Chondrocyte (in vitro differentiated cells): ENCODE measurements around the gene PYY. TPM values are rescaled to one million over a fixed set of nuclear protein-coding genes. Genes with fewer than 3 reads are reported as not detected.

Experiments used
- DNase-seq: peaks from one replicate; pipeline ENCODE4 v3.0.0; 2021; ENCODE audit warnings: mixed read lengths, low spot score
- H3K27ac Mint-ChIP-seq: one replicate; pipeline ENCODE4 v1.8.0; 2021; ENCODE audit warnings: mild to moderate bottlenecking, moderate library complexity, mixed read lengths; ENCODE audit not compliant: unreplicated experiment
- H3K27me3 Mint-ChIP-seq: 2 replicates; pipeline ENCODE4 v1.8.0; 2021; ENCODE audit warnings: low read depth, mixed read lengths
- H3K36me3 Mint-ChIP-seq: 2 replicates; pipeline ENCODE4 v1.8.0; 2021; ENCODE audit warnings: low read depth, mixed read lengths
- H3K4me1 Mint-ChIP-seq: 2 replicates; pipeline ENCODE4 v1.8.0; 2021; ENCODE audit warnings: low read depth, mild to moderate bottlenecking, mixed read lengths
- H3K4me3 Mint-ChIP-seq: one replicate; pipeline ENCODE4 v1.8.0; 2021; ENCODE audit warnings: mild to moderate bottlenecking, moderate library complexity, mixed read lengths; ENCODE audit not compliant: unreplicated experiment
- H3K9me3 Mint-ChIP-seq: 2 replicates; pipeline ENCODE4 v1.8.0; 2021; ENCODE audit warnings: low read depth, mixed read lengths
- CTCF ChIP-seq: fragments of 200-600 bp; sonication (generic); IDR thresholded peaks from 2 replicates; pipeline ENCODE4 v1.5.0; 2021; ENCODE audit warnings: antibody characterized with exemption, mild to moderate bottlenecking, moderate library complexity
- total RNA-seq: library from RNA; stranded (reverse); gene quantifications from 3 replicates; pipeline ENCODE4 v1.2.1, GENCODE V29; 2021

The PYY gene
- total RNA-seq, 1 donor from 2014 or later, result not detected

- Mint-ChIP-seq H3K4me1 (no peaks in the 10 kb centered on the region), H3K9me3 (no peaks in the 10 kb centered on the region), H3K4me3 (no peak overlapping the region)
Measured at GRCh38 chr17:43958748-43959352, 5.1 kb upstream of the PYY start.

GRCh38 chr17:43956222-43956621, 2.5 kb upstream of the PYY start:
- peaks cover 32% of the 10 kb centered on the region for H3K27me3 Mint-ChIP-seq
- H3K9me3 Mint-ChIP-seq, result no peaks in the 10 kb centered on the region
- peaks cover 8% of the 10 kb centered on the region for H3K4me1 Mint-ChIP-seq
- H3K4me3 Mint-ChIP-seq, result no peak overlapping the region
- TF ChIP-seq CTCF, result no peak
- H3K36me3 Mint-ChIP-seq, result peaks cover 1% of the 10 kb centered on the region
- DNase-seq, result no peak
- H3K27ac Mint-ChIP-seq, result no peak overlapping the region

More at GRCh38 chr17:43958748-43959352, 5.1 kb upstream of the PYY start:
- H3K27ac Mint-ChIP-seq, result no peak overlapping the region
- peaks cover 34% of the 10 kb centered on the region for H3K27me3 Mint-ChIP-seq
- no peak for DNase-seq
- TF ChIP-seq CTCF, result no peak
- no peaks in the 10 kb centered on the region for H3K36me3 Mint-ChIP-seq

GRCh38 chr17:43952724-43953666, 745 bp downstream of the PYY start:
- no peaks in the 10 kb centered on the region for H3K9me3 Mint-ChIP-seq
- no peak for TF ChIP-seq CTCF
- no peak overlapping the region for H3K27ac Mint-ChIP-seq
- H3K4me3 Mint-ChIP-seq, result peak overlapping the region; percentile 59
- H3K4me1 Mint-ChIP-seq, result peaks cover 8% of the 10 kb centered on the region
- H3K36me3 Mint-ChIP-seq, result peaks cover 1% of the 10 kb centered on the region
- no peak for DNase-seq
- peaks cover 49% of the 10 kb centered on the region for H3K27me3 Mint-ChIP-seq

GRCh38 chr17:43952351-43952723, 1.4 kb downstream of the PYY start:
- peaks cover 51% of the 10 kb centered on the region for H3K27me3 Mint-ChIP-seq

More at GRCh38 chr17:43952351-43952723, 1.4 kb downstream of the PYY start:
- Mint-ChIP-seq H3K4me3 (peak overlapping the region; percentile 59), H3K4me1 (peaks cover 8% of the 10 kb centered on the region), H3K36me3 (peaks cover 1% of the 10 kb centered on the region), H3K27ac (no peak overlapping the region), H3K9me3 (no peaks in the 10 kb centered on the region)
- TF ChIP-seq CTCF, result no peak
- no peak for DNase-seq
